HepG2 (cell line): Measurements from ENCODE around the gene CGB8. TPM values are rescaled to one million over a fixed set of nuclear protein-coding genes. Genes with fewer than 3 reads are reported as not detected.
"Not testable (repeated sequence)": the region's sequence is repeated elsewhere in the genome, so short reads cannot be mapped to it uniquely, and the experiment has no call there.

Source experiments
- ATAC-seq: fragments of 200-7000 bp; cut with Tn5 transposase; 3 replicates; pipeline ENCODE4 v1.9.1; 2020; ENCODE audit warnings: mild to moderate bottlenecking, moderate library complexity
- BruUV-seq: library from RNA; stranded (reverse); fragments of 400-500 nt; replicated peaks from 2 replicates; lab custom pipeline; 2021; lab: Mats Ljungman, UMichigan
- CTCF ChIA-PET: fragments of 300-600 bp; formaldehyde crosslinking; extraction: SDS; loops from one replicate; lab custom pipeline; 2021; ENCODE audit warnings: low total read pairs, inconsistent platforms, low intra/inter-chr PET ratio; lab: Yijun Ruan, JAX
- POLR2A ChIA-PET: fragments of 350-600 bp; sonication (Branson Sonifier 250); formaldehyde crosslinking; loops from one replicate; lab custom pipeline; 2020; ENCODE audit warnings: antibody characterized with exemption, inconsistent platforms; lab: Yijun Ruan, JAX
- DNase-seq: peaks from one replicate; pipeline ENCODE4 v3.0.0-alpha.2; 2015; ENCODE audit warnings: low spot score
- FAIRE-seq: peaks from 3 replicates; lab custom pipeline; 2011; peaks lifted over from hg19 to GRCh38; lab: Jason Lieb, UNC
- H2AFZ ChIP-seq: one replicate; pipeline ENCODE4 v1.6.1; 2011; ENCODE audit warnings: low read length, inconsistent platforms
- H3K27ac ChIP-seq: fragments of 300-600 bp; 3 replicates; pipeline ENCODE4 v1.8.0; 2011; ENCODE audit warnings: mixed run types, mild to moderate bottlenecking, mixed read lengths, low read length, inconsistent platforms; ENCODE audit not compliant: insufficient read depth; ENCODE audit errors: extremely low read length
- H3K27me3 ChIP-seq, 2 experiments: fragments of 200-600 bp in 1 of 2; 2 replicates in 1 of 2; 3 replicates in 1 of 2; pipeline versions ENCODE4 v1.6.0 to v1.8.0; 2011; ENCODE audit warnings: low read length in 2 of 2, mild to moderate bottlenecking in 2 of 2, moderate library complexity in 2 of 2, inconsistent platforms in 1 of 2; ENCODE audit not compliant: insufficient read depth in 2 of 2, control insufficient read depth in 1 of 2
- H3K36me3 ChIP-seq, 2 experiments: fragments of 200-600 bp in 1 of 2; replicated peaks in 1 of 2; 2 replicates in 1 of 2; 3 replicates in 1 of 2; pipeline versions ENCODE4 v1.5.1 to v1.8.0; 2011; ENCODE audit warnings: low read length in 2 of 2, inconsistent platforms in 1 of 2; ENCODE audit not compliant: insufficient read depth in 2 of 2, control insufficient read depth in 1 of 2
- H3K4me1 ChIP-seq: 2 replicates; pipeline ENCODE4 v1.5.1; 2012; ENCODE audit warnings: low read length, inconsistent platforms; ENCODE audit not compliant: insufficient read depth
- H3K4me2 ChIP-seq: 2 replicates; pipeline ENCODE4 v1.6.0; 2011; ENCODE audit warnings: low read depth, low read length, inconsistent platforms
- H3K4me3 ChIP-seq, 3 experiments: fragments of 200-600 bp in 1 of 3; sonication (generic), shearing (Covaris generic) in 1 of 3; replicated peaks in 1 of 3; 2 replicates each; pipeline ENCODE4 v1.5.1; 2011 to 2016; ENCODE audit warnings: low read length in 3 of 3, inconsistent platforms in 2 of 3, low read depth in 2 of 3, mild to moderate bottlenecking in 2 of 3, control low read depth in 1 of 3, mixed read lengths in 1 of 3; ENCODE audit not compliant: insufficient read depth in 1 of 3
- H3K79me2 ChIP-seq: one replicate; pipeline ENCODE4 v1.6.1; 2011; ENCODE audit warnings: low read length, inconsistent platforms; ENCODE audit not compliant: insufficient read depth
- H3K9ac ChIP-seq: 2 replicates; pipeline ENCODE4 v1.6.0; 2011; ENCODE audit warnings: mild to moderate bottlenecking, low read depth, low read length, inconsistent platforms; ENCODE audit not compliant: insufficient read depth
- H3K9me3 ChIP-seq: 2 replicates; pipeline ENCODE4 v1.5.1; 2012; ENCODE audit warnings: mild to moderate bottlenecking, low read length
- H4K20me1 ChIP-seq: 2 replicates; pipeline ENCODE4 v1.6.0; 2011; ENCODE audit warnings: inconsistent platforms, mild to moderate bottlenecking, low read length, moderate library complexity; ENCODE audit not compliant: insufficient read depth
- ATF1 ChIP-seq: IDR thresholded peaks from 2 replicates; pipeline ENCODE4 v1.6.1; 2016; ENCODE audit warnings: mild to moderate bottlenecking, control low read depth
- ATF2 ChIP-seq: sonication (generic); formaldehyde crosslinking; IDR thresholded peaks from 2 replicates; pipeline ENCODE4 v1.4.0; 2020; ENCODE audit warnings: missing genetic modification reagents
- ATF7 ChIP-seq, 2 experiments: fragments of 450-650 bp in 1 of 2; sonication (generic) in 1 of 2; formaldehyde crosslinking in 1 of 2; IDR thresholded peaks; 2 replicates each; pipeline versions ENCODE4 v1.4.0 to v1.6.1; 2016 to 2020; ENCODE audit warnings: antibody characterized with exemption in 1 of 2, mild to moderate bottlenecking in 1 of 2, missing genetic modification reagents in 1 of 2
- CREB1 ChIP-seq, 2 experiments: fragments of 450-650 bp in 1 of 2; IDR thresholded peaks; 2 replicates each; pipeline ENCODE4 v1.6.1; 2016 to 2017; ENCODE audit warnings: control low read depth in 1 of 2, mild to moderate bottlenecking in 1 of 2, missing compliant biosample characterization in 1 of 2, missing genetic modification characterization in 1 of 2
- CREM ChIP-seq, 2 experiments: sonication (generic) in 1 of 2; formaldehyde crosslinking in 1 of 2; IDR thresholded peaks; 2 replicates each; pipeline versions ENCODE4 v1.4.0 to v1.6.1; 2016 to 2020; ENCODE audit warnings: antibody characterized with exemption in 1 of 2, mild to moderate bottlenecking in 1 of 2, missing genetic modification reagents in 1 of 2
- CTCF ChIP-seq: sonication (generic); formaldehyde crosslinking; IDR thresholded peaks from 2 replicates; pipeline ENCODE4 v1.5.0; 2020; ENCODE audit warnings: mild to moderate bottlenecking, missing genetic modification reagents, moderate library complexity
- KDM1A ChIP-seq: IDR thresholded peaks from 2 replicates; pipeline ENCODE4 v1.6.1; 2016; ENCODE audit warnings: missing compliant biosample characterization
- NFYB ChIP-seq: sonication (generic); formaldehyde crosslinking; IDR thresholded peaks from 2 replicates; pipeline ENCODE4 v1.4.0; 2020; ENCODE audit warnings: missing genetic modification reagents
- NFYC ChIP-seq: IDR thresholded peaks from 2 replicates; pipeline ENCODE4 v1.6.1; 2016; ENCODE audit warnings: missing genetic modification reagents, missing compliant biosample characterization
- NR2C2 ChIP-seq: sonication (generic); formaldehyde crosslinking; IDR thresholded peaks from 2 replicates; pipeline ENCODE4 v1.4.0; 2020; ENCODE audit warnings: missing genetic modification reagents, mild to moderate bottlenecking, moderate library complexity, borderline replicate concordance
- STAG1 ChIP-seq: sonication (generic); formaldehyde crosslinking; IDR thresholded peaks from 2 replicates; pipeline ENCODE4 v1.4.0; 2020; ENCODE audit warnings: missing genetic modification reagents
- ZMYM4 ChIP-seq: sonication (generic); formaldehyde crosslinking; IDR thresholded peaks from 2 replicates; pipeline ENCODE4 v1.8.1; 2023; ENCODE audit warnings: mild to moderate bottlenecking, missing genetic modification reagents
- ZNF687 ChIP-seq: sonication (generic); formaldehyde crosslinking; IDR thresholded peaks from 2 replicates; pipeline ENCODE4 v1.5.1; 2020; ENCODE audit warnings: mild to moderate bottlenecking, missing genetic modification reagents, moderate library complexity
- WGBS: methylation state at CpG from one replicate; pipeline ENCODE4 v1.1.6; 2017; ENCODE audit warnings: low lambda C conversion rate; 5-methylcytosine and 5-hydroxymethylcytosine counted together
- in situ Hi-C: cut with HindIII; loops from 2 replicates; pipeline ENCODE4 v1.10.0; 2017; ENCODE audit warnings: low pct_unique_long_range_greater_than_20kb; ENCODE audit not compliant: extremely low pct_ligation_motif_present
- intact Hi-C: fragments of 100-400 bp; cut with micrococcal nuclease; formaldehyde crosslinking; loops from one replicate; pipeline ENCODE4 v1.10.0; 2022; ENCODE audit not compliant: unreplicated experiment
- polyA plus RNA-seq, 8 experiments: library from polyadenylated mRNA; depleted of rRNA in 3 of 8; stranded (reverse) in 7 of 8; unstranded in 1 of 8; fragments of >200 nt; fragmentation: Illumina TruSeq in 4 of 8; extraction: Trizol in 4 of 8; gene quantifications; 2 replicates each; pipeline versions ENCODE4 v1.2.1 to v1.2.3, GENCODE V29; 2011 to 2016; ENCODE audit warnings: low read depth in 4 of 8, missing spikeins in 1 of 8, mixed read lengths in 1 of 8; ENCODE audit not compliant: insufficient read depth in 1 of 8
- total RNA-seq, 5 experiments: library from RNA; depleted of rRNA; stranded (reverse); fragments of >200 nt; fragmentation: Illumina TruSeq; extraction: Trizol; gene quantifications; 2 replicates each; pipeline ENCODE4 v1.2.3, GENCODE V29; 2016; ENCODE audit warnings: low read depth in 1 of 5

Gene CGB8
- total and polyA plus RNA-seq, 2 of the 13 experiments (the other 11 are each of a cell fraction or from before 2014, with no cell fraction given), result not detected

GRCh38 chr19:49036815-49037214, 12.1 kb downstream of the CGB8 start, which contains the start of gene CGB1 (continued):
- TF ChIP-seq ZMYM4 (peak; percentile 52), NFYB (CRISPR knock-in tag) (peak; percentile 79), ATF7 (IDR thresholded peaks at IDR 0.05) (0 out of 2 replicates have a peak, but pooled peaks have one; percentile 18)
- not testable (repeated sequence) for TF ChIP-seq ATF7 (CRISPR knock-in tag; IDR thresholded peaks at IDR 0.05)

GRCh38 chr19:49031642-49032301, 17.1 kb downstream of the CGB8 start, which contains the start of gene CGB2:
Gene CGB2 (plus strand): TSS chr19:49031890. CDS start chr19:49032096, 206 bp downstream.
- H3K9me3 ChIP-seq; H3K4me3 ChIP-seq; BruUV-seq; H3K27me3 ChIP-seq; H3K27ac ChIP-seq; H3K9ac ChIP-seq; H3K4me2 ChIP-seq; H2AFZ ChIP-seq; H3K4me1 ChIP-seq; FAIRE-seq; H3K36me3 ChIP-seq; H4K20me1 ChIP-seq; H3K79me2 ChIP-seq; POLR2A ChIA-PET; intact Hi-C loops; CTCF ChIA-PET; TF ChIP-seq ATF7, CREM (CRISPR knock-in tag; IDR thresholded peaks at IDR 0.05): not testable (repeated sequence)
- peak; percentile 62 for DNase-seq
- TF ChIP-seq ATF1 (0 out of 2 replicates have a peak, but pooled peaks have one; percentile 40), NR2C2 (peak; percentile 20; the same call in 1 of the 2 replicates), CTCF (CRISPR knock-in tag) (peak; percentile 61), ATF7 (IDR thresholded peaks at IDR 0.05) (peak; percentile 40; the same call in 1 of the 2 replicates), ATF2 (CRISPR knock-in tag) (peak; percentile 31; the same call in 1 of the 2 replicates), NFYB (CRISPR knock-in tag) (peak; percentile 77), KDM1A (CRISPR knock-in tag) (peak; percentile 18; the same call in 1 of the 2 replicates), NFYC (peak; percentile 82), CREM (IDR thresholded peaks at IDR 0.05) (peak; percentile 47; the same call in 1 of the 2 replicates), STAG1 (0 out of 2 replicates have a peak, but pooled peaks have one; percentile 14), CREB1 (IDR thresholded peaks at IDR 0.05) (peak; percentile 87), CREB1 (CRISPR knock-in tag; IDR thresholded peaks at IDR 0.05) (peak; percentile 64), ZNF687 (0 out of 2 replicates have a peak, but pooled peaks have one; percentile 14)
- TF ChIP-seq, all 625 proteins: peak for 12; not testable (repeated sequence) for 613
- WGBS, result 15% methylated on average over 23 of the region's 28 CpGs
- in situ Hi-C loops, result not testable (repeated sequence)
- peak; percentile 77 for ATAC-seq
